Stimulated activated CD8-positive, alpha-beta memory T cell treated with anti-CD3 and anti-CD28 coated beads, Interleukin-12 subunit alpha, Interleukin-12 subunit beta, amount 100 ng/mL, for 24 hours (primary cell): ENCODE results near the gene CACNA1B.
"Not testable (repeated sequence)": the region's sequence is repeated elsewhere in the genome, so short reads cannot be mapped to it uniquely, and the experiment has no call there.

Source experiments
- DNase-seq: peaks from one replicate; pipeline ENCODE4 v3.0.0-alpha.2; 2020; ENCODE audit errors: extremely low read depth

The CACNA1B gene

DNA sequence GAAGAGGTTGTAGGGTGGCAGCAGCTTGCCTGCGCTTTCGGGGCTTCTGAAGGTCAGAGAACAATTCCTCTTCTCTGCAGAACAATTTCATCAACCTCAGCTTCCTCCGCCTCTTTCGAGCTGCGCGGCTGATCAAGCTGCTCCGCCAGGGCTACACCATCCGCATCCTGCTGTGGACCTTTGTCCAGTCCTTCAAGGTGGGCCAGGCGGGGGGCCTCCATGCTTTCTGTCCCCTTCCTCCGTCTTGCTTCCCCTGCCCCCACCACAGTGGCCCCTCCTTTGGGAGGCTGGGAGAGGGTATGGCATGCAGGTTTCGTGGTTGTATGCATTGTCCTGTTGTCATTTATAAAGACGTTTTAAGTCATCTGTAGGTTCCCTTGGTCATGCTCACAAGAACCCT lies 195.8 kb downstream of the CACNA1B start:
- DNase-seq, result no peak

DNA sequence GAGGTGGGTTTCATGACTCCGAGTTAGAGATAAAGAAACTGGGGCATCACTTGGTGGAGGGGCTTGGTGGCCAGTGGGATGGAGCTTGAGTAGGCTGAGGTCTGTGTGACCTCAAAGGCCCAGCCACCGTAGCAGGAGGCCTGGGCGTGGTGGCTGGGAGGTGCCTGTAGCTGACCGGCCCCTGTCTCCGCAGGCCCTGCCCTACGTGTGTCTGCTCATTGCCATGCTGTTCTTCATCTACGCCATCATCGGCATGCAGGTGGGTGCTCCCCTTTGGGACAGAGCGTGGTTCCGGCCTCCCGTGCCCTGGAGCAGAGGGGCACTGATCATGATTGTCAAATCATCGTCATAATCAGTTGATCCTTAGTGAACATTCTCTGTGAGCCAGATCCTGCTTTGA lies 196.2 kb downstream of the CACNA1B start:
- DNase-seq, result no peak

DNA sequence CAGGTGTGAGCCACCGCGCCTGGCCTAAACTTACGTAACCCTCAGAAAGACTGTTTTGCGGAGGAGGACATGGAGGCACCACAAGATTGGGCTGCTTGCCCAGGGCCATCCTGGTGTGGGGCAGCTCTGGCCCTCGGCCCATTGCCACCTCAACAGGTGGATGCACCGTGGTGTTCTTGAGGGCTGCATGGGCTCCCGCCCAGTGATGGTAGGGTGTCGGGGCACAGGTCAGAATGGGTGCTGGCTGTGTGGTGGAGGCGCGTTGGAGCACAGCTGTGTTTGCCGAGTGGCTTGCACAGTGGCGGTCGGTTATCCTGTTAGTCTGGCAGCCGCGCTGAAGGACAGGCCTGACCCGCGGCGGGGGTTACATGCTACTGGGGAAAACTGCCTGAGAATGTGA lies 196.9 kb downstream of the CACNA1B start:
- no peak for DNase-seq

DNA sequence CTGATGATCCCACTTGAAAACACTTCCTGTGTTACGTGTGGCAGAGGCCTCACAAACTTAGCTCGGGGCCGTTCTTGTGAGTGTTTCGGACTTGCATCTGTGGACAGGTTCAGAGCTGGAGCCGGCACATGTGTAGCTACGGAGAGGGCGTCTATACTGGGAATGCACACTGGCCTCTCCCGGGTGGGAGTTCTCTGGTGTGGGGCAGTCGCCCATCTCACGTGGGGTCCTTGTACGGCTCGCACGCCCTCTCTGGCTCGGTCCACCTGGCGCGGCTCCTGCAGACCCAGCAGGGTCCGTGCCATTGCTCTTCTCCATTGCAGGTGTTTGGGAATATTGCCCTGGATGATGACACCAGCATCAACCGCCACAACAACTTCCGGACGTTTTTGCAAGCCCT lies 197.9 kb downstream of the CACNA1B start:
- no peak for DNase-seq

DNA sequence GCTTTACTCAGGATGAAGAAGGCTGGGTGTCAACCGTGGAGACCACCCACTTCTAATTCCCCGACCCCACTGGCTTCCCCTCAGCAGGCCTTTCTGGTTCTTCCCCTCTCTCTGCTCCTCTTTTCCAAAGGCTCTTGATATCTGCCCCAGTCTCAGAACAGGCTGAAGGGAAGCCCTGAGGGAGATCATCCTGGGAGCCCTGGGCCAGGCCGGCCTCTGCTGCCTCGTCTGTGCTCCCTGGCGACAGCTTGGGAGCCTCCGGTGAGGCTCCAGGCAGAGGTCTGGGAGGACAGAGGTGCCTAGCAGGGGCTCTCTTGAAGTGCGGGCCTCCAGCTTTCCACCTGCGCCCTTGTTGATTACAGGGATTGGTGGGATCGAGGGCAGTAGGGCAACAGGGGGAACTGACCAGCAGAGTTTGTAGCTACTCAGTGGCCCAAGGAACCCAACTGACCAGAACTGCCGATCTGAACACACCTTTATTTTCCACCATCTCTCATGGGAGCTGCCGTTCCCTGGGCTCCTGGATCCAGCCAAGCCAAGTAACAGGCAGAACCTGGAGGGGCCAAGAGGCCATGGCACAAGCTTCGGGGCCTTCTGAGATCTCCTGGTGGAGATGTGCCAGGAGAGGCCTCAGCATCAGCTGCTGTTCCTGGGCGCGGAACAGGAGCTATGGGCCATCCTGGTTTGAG lies 198.5 kb downstream of the CACNA1B start:
- no peak for DNase-seq

DNA sequence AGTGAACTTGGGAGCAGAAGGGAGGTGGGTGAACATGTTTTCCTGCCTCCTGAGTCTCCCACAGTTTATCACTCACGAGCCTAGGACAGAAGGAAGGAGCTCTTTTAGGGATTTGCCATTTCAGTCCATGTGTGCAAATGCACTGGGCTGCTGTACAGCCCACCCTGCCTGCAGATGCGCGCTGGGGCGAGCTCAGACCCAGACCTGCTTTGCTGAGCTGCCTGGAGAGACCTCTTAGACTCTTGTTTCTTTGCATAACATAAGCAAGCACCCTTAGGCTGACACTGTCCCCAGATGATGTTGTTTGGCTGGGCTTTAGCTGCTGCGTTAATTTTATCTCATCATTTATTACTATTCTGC lies 199.0 kb downstream of the CACNA1B start:
- no peak for DNase-seq

DNA sequence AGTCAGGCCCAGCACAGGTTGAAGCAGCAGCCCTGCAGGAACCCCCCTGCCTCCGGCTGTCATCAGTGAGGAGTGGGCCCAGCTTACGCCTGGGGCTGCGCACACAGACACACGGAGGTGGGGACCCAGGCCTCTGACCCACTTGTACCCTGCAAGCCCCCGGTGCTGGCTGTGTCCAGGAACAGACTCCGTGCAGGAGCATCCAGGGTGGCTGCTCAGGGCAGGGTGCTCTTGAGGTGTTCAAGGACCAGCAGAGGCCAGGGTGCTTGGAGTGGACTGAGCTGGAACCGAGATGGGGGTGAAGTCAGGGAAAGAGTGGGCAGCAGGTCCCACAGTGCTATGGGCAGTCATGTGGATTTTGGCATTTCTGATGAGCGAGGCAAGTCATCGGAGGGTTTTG lies 199.5 kb downstream of the CACNA1B start:
- no peak for DNase-seq

DNA sequence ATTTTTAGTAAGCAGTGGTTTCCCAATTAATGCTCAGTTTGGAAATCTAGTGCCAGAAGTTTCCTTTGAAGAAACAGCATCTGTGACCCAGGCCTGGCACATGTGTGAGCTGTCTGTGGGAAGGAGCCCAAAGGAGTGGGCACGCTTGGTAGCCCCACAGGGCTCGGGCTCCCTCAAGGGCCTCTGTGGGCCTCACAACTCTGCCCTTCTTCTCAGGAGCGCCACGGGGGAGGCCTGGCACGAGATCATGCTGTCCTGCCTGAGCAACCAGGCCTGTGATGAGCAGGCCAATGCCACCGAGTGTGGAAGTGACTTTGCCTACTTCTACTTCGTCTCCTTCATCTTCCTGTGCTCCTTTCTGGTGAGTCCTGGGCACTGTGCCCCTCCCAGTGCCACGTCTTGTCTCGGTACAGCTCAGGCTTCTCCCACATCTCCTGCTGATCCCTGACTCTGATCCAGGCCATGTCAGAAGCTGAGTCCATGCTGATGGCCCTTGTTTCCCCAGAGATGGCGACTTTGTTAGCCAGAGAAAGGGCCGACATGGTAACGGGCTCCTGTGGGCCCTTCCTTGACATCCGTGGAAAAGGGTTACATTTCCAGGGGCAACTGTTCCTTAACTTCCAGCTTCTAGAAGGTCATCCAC lies 200.4 kb downstream of the CACNA1B start:
- DNase-seq, result no peak

DNA sequence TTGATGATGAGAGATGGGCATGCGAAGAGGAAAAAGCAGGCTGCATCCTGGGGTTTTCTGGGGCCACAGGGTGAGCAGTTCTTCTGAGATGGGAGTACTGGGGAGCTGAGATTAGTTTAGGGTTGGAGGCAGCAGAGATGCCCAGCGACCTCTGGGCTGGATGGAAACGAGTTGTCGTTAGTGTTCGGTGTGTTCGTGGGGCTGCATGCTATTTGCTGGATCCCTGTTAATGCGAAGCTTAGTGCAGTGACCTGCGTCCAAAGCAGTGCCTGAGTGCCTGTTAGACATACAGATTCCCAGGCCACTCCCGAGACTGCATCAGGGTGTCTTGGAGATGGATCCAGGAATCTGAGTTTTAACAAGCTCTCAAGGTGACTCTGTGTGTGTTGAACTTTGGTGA lies 201.3 kb downstream of the CACNA1B start:
- no peak for DNase-seq

DNA sequence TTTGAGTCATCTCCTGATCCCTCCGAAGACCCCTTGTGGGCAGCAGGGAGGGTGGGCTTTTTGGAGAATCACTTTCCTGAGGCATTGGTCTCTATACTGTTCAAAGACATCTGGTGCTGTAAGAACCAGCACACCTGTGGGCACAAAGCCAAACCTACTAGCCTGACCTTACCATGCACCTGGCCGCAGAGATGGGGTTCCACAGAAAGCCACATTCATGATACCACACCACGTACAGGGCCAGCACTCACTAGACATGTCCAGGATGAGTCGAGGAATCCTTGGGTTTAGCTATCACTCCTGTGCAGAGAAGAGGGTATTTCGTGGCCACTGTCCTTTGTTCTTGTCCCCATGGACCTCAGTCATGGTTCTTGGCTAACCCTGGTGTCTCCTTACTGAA lies 203.4 kb downstream of the CACNA1B start:
- DNase-seq, result no peak

DNA sequence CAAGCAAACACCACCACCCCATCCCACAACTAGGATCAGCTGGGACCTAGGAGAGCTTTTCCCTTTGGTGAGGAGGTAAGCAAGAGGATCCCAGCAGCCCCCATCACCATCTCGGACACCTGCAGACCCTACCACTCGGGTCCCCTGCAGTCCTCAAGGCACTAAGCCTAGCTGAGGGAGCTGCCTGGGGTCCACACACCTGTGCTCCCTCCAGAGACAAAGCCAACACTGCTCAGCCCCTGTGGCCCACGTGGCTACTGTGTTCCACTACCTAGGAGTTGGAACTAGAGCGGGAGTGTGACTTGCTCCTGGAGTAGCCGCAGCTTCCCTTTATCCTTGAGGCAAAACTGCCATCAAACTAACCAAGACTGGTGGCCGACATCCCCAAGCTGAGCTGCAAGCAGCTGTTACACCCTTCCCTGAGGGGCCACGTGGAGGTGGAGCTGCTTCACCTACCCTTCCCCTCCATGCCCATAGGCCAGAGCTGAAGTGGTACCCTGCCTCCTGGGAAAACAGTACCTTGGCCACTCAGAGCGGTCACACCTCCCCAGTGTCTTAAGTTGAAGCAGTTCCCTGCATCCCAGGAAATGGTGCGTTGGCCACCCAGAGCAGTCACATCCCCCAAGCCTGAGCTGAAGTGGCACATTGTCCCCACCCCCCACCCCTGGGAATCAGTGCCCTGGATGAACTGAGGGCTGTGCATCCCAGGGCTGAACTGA lies 205.5 kb downstream of the CACNA1B start:
- no peak for DNase-seq

DNA sequence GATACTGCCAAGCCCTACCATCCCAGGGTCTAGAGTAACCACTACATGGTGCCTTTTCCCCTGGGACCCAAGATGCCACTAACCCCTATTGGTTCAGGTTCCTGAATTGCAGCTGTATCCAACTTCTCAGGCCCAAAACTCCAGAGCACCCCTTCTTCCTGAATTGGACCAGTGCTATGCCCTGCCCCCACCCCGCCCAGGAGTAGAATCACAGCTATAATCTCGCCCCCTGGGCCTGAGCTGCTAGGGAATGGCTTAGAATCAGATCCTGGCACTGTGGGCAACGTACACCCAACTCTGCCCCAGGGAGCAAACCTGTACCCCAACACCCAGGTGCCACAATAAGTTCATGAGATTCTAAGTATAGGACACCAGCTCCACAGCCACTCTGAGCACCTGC lies 206.3 kb downstream of the CACNA1B start:
- no peak for DNase-seq

DNA sequence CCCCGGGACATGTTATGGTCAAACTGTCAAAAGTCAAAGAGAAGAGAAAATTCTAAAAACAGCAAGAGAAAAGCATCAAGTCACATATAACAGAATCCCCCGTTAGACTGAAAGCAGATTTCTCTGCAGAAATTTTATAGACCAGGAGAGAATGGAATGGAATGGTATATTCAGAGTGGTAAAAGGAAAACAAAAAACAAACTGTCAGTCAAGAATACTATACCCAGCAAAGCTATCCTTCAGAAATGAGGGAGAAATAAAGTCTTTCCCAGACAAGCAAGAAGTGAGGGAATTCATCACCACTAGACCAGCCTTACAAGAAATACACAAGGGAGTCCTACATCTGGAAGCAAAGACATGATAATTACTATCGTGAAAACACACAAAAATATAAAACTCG lies 208.0 kb downstream of the CACNA1B start:
- no peak for DNase-seq

DNA sequence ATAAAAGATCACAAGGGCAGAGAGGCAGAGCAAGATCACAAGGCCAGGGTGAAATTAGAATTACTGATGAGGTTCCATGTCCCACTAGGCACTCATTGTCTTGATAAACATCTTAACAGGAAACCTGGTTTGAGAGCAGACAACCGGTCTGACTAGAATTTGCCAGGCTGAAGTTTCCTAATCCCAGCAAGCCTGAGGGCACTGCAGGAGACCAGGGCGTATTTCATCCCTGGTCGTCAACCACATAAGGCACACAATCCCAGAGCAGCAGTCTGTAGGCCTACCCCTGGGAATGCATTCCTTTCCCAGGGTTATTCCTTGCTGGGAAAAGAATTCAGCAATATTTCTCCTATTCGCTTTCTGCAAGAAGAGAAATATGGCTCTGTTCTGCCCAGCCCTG lies 214.5 kb downstream of the CACNA1B start:
- DNase-seq, result not testable (repeated sequence)

DNA sequence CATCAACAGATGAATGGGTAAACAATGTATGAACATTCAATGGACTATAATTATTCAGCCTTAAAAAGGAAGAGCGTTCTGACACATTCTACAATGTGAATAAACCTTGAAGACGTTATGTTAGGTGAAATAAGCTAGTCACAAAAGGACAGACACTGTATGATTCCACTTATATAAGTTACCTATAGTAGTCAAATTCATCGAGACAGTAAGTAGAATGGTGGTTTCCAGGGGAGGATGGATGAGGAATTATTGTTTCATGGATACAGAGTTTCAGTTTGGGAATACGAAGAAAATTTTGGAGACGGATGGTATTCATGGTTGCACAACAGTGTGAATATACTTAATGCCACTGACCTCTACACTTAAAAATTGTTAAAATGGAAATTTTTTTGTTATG lies 216.4 kb downstream of the CACNA1B start:
- DNase-seq, result no peak

DNA sequence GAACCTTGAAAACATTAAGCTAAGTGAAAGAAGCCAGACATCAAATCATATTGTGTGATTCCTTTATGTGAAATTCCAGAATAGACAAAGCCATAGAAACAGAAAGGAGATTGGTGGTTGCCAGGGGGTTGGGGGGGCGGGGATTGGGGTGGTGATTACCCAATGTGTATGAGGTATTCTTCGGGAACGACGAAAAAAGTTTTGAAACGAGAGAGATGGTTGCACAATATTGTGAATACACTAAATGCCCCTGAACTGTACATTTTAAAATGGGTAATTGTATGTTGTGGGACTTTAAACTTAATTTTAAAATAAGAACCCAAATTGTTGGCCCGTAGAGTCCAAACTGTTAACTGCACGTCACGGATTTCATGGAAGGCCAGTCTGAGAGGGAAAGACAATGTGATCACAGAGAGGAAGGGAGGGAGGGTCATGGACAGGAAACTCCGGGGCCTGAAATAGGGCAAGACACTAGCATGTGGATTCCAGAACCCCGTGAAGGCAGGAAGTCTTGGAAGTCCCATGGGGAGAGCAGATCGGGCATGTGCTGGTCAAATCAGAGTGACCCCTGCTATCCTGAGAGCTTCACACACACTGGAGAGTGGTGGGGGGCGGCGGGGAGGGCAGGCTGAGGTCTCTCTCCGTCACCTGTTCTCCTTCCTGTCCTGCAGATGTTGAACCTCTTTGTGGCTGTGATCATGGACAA lies 218.4 kb downstream of the CACNA1B start:
- no peak for DNase-seq

DNA sequence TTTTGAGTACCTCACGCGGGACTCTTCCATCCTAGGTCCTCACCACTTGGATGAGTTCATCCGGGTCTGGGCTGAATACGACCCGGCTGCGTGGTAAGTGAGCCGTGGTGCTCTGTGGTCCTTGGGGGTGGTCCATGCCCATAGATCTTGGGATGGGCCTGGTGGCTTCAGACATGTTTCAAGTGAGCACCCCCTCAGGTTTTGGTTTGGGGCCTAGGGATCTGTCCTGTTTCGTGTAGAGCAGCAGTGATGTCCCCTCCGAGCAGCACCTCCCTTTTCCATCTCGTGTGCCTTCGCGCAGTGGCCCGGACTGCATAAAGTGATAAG lies 218.9 kb downstream of the CACNA1B start:
- DNase-seq, result no peak

DNA sequence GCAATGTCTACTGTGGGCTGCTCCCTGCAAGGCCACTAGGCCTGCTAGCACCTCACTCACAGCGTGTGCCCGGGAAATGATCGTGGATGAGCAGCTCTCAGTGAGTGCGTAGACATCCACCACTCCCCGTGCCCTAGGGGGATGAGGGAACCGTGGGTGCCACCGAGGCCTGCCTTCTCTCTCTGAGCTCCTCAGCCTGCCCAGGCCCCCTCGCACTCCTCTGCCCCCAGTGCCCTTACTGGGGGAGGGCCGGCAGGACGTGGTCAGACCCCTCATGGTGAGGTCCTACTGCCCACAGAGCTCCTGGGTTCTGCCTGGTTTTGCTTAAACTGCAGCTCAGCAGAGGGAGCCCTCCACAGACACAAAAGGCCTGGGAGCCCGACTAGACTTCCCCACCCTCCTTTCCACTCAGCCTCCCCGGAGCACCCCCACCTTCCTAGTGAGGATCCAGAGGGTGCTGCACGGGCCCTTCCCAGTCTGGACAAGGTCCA lies 220.0 kb downstream of the CACNA1B start:
- no peak for DNase-seq

DNA sequence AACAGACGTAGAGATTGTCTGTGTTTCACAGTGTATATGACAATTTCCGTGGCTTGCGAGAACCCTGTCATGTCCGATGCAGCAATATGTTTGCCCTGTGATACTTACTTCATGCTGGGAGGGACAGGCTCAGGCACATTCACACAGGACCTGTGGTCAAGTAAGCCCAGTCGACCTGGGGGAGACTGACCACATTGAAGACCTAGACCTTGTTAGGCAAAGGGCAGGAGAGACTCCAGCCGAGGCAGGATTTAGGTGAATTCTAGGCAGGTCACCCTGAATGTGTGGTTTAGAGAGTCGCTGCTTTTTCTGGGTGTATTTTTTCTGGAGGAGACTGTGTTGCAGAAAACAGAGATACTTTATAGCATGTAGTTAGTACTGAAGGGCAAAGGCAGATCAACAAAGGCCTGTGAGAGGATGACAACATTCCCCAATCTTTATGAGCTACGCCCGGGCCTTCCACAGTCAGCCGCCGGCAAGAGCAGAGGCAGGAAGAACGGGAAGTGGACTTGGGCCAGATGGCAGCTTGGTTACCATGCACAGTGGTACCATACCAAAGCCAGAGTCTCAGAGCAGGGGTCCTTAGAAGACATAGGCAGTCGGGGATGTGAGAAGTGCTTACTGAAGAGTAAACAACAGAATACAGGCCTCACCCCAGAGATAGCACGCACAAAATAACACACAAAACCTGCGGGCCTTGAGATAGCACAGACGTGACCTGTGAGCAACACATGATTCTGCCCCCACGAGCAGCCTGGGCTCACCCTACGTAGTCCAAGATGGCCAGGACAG lies 220.7 kb downstream of the CACNA1B start:
- no peak for DNase-seq

DNA sequence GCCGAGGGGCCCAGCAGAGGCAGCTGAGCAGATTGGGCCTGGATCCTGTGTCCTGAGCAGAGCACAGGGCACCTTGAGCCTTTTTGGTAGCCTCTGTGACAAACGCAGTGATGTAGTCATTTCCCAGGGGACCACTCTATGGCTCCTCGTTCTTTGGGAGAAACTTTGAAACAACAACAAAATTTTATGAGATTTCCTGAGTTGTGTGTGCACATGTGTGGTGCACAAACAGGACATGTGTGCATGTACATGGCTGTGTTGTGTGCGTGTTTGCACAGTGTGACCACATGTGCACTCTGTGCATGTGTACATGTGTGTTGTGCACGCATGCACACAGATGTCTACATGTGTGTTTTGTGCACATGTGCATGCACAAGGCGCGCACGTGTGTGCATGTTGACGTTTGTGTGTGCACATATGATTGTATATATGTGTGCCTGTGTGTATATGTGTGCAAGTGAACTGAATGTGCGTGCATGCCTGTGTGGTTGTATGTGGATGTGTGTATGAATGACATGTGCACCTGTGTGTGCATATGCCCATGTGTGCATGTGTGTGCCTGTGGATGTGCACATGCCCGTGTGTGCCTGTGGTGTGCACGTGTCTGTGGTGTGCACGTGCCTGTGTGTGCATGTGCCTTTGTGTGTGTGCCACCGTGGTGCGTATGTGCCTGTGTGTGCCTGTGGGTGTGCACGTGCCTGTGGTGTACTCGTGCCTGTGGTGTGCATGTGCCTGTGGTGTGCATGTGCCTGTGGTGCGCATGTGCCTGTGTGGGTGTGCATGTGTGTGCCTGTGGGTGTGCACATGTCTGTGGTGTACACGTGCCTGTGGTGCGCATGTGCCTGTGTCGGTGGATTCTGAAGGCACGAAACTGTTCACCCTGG lies 221.6 kb downstream of the CACNA1B start:
- DNase-seq, result no peak
